ENCODE measurements around the gene SLC31A1. TPM values are rescaled to one million over a fixed set of nuclear protein-coding genes. Genes with fewer than 3 reads are reported as not detected.

SLC31A1 gene
- total and polyA plus RNA-seq, 2 of the 8 experiments (the other 6 are each of a cell fraction or from before 2014, with no cell fraction given) = 23.9 to 40.8 TPM

GRCh38 chr9:113310538-113310937 lies 89.2 kb downstream of the SLC31A1 start:
- H4K91ac ChIP-seq (replicated peaks; ENCODE audit: insufficient read length, low read length) = no peak overlapping the region
- no peak overlapping the region for H3K4me2 ChIP-seq (ENCODE audit: insufficient read depth in 1 of 2, low read depth in 2 of 2, low read length in 2 of 2)
- no peaks in the 10 kb centered on the region for H3K9me3 ChIP-seq (ENCODE audit: insufficient read depth in 2 of 2, low read depth in 1 of 2, low read length in 1 of 2)
- DNase-seq (ENCODE audit: low read depth in 1 of 2, low spot score in 2 of 2) (no peak), FAIRE-seq (no peak)
- no peak overlapping the region for H2AK5ac ChIP-seq (ENCODE audit: low read depth, low read length)
- H3K23me2 ChIP-seq (ENCODE audit: low read depth, low read length) = no peaks in the 10 kb centered on the region
- H3K18ac ChIP-seq (ENCODE audit: extremely low read depth, low read length) = no peak overlapping the region
- no peaks in the 10 kb centered on the region for H3K79me1 ChIP-seq (ENCODE audit: low read depth, low read length)
- H3K4ac ChIP-seq (replicated peaks; ENCODE audit: insufficient read length, low read depth, low read length) = no peak overlapping the region
- H4K5ac ChIP-seq (ENCODE audit: insufficient read length, low read depth, low read length) = no peak overlapping the region
- H3K14ac ChIP-seq (ENCODE audit: insufficient read length) = no peak overlapping the region
- H3K9ac ChIP-seq (replicated peaks in 1 of 4; ENCODE audit: extremely low read depth in 1 of 4, low read depth in 3 of 4, low read length in 3 of 4) = no peak overlapping the region
- WGBS, 2 experiments (ENCODE audit: extremely low coverage in 1 of 2, insufficient coverage in 1 of 2, insufficient read length in 1 of 2, insufficient replicate concordance in 2 of 2, low coverage in 1 of 2, low lambda C conversion rate in 2 of 2, missing lambda C conversion rate in 1 of 2) = 96% methylated on average over 3 of the region's 3 CpGs; no CpG with 5 or more reads in 1 of the 2 experiments
- H4K20me1 ChIP-seq (replicated peaks in 1 of 2; ENCODE audit: control insufficient read depth in 1 of 2, insufficient read depth in 2 of 2, low read length in 2 of 2) = no peaks in the 10 kb centered on the region
- POLR2A ChIA-PET (ENCODE audit: partially characterized antibody) = interaction anchor here (1.0 to 1.1 kb wide), 2 partner anchors 13 to 283 kb away, joined by 3 read pairs; no protein-coding TSS in a partner anchor
- no peak overlapping the region for H3K4me3 ChIP-seq (ENCODE audit: extremely low read depth in 1 of 4, insufficient read depth in 2 of 4, low read depth in 3 of 4, low read length in 4 of 4)
- H3K23ac ChIP-seq (ENCODE audit: insufficient read length) = no peak overlapping the region
- H3K36me3 ChIP-seq (ENCODE audit: control insufficient read depth in 2 of 4, insufficient read depth in 4 of 4, low read length in 3 of 4) = no peaks in the 10 kb centered on the region
- H3K27ac ChIP-seq (ENCODE audit: low read depth, low read length) = no peak overlapping the region
- no peak overlapping the region for H2BK120ac ChIP-seq (replicated peaks; ENCODE audit: low read depth, low read length)
- H2BK5ac ChIP-seq (ENCODE audit: low read depth, low read length) = no peak overlapping the region
- H3K27me3 ChIP-seq (replicated peaks in 1 of 4; ENCODE audit: control insufficient read depth in 3 of 4, extremely low read depth in 1 of 4, insufficient read depth in 3 of 4, low read length in 3 of 4) = no peaks in the 10 kb centered on the region; a peak in 1 of 7 replicates
- H4K8ac ChIP-seq (ENCODE audit: extremely low read depth, insufficient read depth, low read length) = no peak overlapping the region
- no peak overlapping the region for H3K56ac ChIP-seq (replicated peaks; ENCODE audit: insufficient read length, low read depth, low read length)
- H2BK12ac ChIP-seq (ENCODE audit: low read depth, low read length) = no peak overlapping the region
- CTCF ChIA-PET (ENCODE audit: partially characterized antibody) = interaction anchor here (0.9 to 4.2 kb wide), 17 partner anchors 9 to 347 kb away, joined by 3 to 30 read pairs (median 5); partner anchors contain the start of genes ALAD, BSPRY, CDC26 and PRPF4
- H3K79me2 ChIP-seq (ENCODE audit: control insufficient read depth in 1 of 2, insufficient read depth in 2 of 2, low read length in 2 of 2) = no peaks in the 10 kb centered on the region
- H3K4me1 ChIP-seq (replicated peaks in 1 of 4; ENCODE audit: control insufficient read depth in 3 of 4, insufficient read depth in 4 of 4, low read length in 3 of 4) = no peaks in the 10 kb centered on the region
- H2BK15ac ChIP-seq (ENCODE audit: low read length) = no peak overlapping the region
- H2BK20ac ChIP-seq (ENCODE audit: low read length) = no peak overlapping the region
- no peak overlapping the region for H2AFZ ChIP-seq (ENCODE audit: low read length)
- TF ChIP-seq TBP (IDR thresholded peaks at IDR 0.05; ENCODE audit: low read depth, low read length) (no peak), TAF1 (IDR thresholded peaks at IDR 0.05; ENCODE audit: low read depth, low read length) (no peak), CTBP2 (IDR thresholded peaks at IDR 0.05; ENCODE audit: borderline replicate concordance, insufficient read depth, insufficient read length, low read length) (no peak), NRF1 (IDR thresholded peaks at IDR 0.05; ENCODE audit: low read depth, low read length) (no peak), ATF3 (IDR thresholded peaks at IDR 0.05; ENCODE audit: insufficient read depth, low read depth, low read length) (no peak), NANOG (IDR thresholded peaks at IDR 0.05; ENCODE audit: insufficient read depth, low read depth, low read length, poor library complexity, severe bottlenecking) (no peak), JUND (IDR thresholded peaks at IDR 0.05; ENCODE audit: low read length) (no peak), SUZ12 (IDR thresholded peaks at IDR 0.05; ENCODE audit: low read length) (no peak), YY1 (IDR thresholded peaks at IDR 0.05; ENCODE audit: low read depth, low read length) (no peak), TCF12 (IDR thresholded peaks at IDR 0.05; ENCODE audit: low read depth, low read length) (no peak), EZH2 (IDR thresholded peaks at IDR 0.05; ENCODE audit: low read depth, low read length, severe bottlenecking) (no peak)
